Gastroesophageal sphincter (tissue), 3 donors: ENCODE measurements around the gene CHIC1.

ENCODE experiments used
- EP300 ChIP-seq: sonication (generic); formaldehyde crosslinking; IDR thresholded peaks from one replicate; pipeline ENCODE4 v1.6.1; 2017; ENCODE audit warnings: antibody characterized with exemption, mild to moderate bottlenecking
- TF ChIP-seq, protein P1 (sequence below), 4 experiments: fragments of 200-600 bp in 2 of 4; fragments of 450-650 bp in 2 of 4; sonication (generic) in 1 of 4; IDR thresholded peaks; one replicate each; pipeline ENCODE4 v1.5.1; 2017 to 2019; ENCODE audit warnings: antibody characterized with exemption in 4 of 4, mild to moderate bottlenecking in 2 of 4, moderate library complexity in 2 of 4

DNA sequence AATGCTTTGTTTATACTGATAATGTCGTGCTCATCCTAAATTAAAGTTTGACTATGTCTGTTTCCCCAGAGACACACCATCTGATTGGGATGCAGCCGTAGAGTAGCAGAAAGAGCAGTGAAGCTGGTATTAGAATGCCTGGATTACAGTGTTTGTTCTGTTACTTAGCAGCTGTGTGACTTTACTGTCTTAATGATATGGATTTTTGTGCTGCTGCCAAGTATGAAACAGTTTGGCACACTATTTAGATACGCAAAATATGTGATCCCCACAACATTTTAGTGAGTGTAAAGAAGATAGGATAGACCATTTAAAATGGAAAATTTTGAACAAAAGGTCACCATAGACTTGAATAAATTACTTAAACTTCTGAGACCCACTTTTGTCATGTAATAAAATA lies 1.2 kb upstream of the CHIC1 start:
- TF ChIP-seq, protein P1, sequence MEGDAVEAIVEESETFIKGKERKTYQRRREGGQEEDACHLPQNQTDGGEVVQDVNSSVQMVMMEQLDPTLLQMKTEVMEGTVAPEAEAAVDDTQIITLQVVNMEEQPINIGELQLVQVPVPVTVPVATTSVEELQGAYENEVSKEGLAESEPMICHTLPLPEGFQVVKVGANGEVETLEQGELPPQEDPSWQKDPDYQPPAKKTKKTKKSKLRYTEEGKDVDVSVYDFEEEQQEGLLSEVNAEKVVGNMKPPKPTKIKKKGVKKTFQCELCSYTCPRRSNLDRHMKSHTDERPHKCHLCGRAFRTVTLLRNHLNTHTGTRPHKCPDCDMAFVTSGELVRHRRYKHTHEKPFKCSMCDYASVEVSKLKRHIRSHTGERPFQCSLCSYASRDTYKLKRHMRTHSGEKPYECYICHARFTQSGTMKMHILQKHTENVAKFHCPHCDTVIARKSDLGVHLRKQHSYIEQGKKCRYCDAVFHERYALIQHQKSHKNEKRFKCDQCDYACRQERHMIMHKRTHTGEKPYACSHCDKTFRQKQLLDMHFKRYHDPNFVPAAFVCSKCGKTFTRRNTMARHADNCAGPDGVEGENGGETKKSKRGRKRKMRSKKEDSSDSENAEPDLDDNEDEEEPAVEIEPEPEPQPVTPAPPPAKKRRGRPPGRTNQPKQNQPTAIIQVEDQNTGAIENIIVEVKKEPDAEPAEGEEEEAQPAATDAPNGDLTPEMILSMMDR (IDR thresholded peaks at IDR 0.05): no peak
- no peak for TF ChIP-seq EP300
